B cell (primary cell): Measurements from ENCODE around the gene APOOL. TPM values are rescaled to one million over a fixed set of nuclear protein-coding genes. Genes with fewer than 3 reads are reported as not detected.
"Not testable (repeated sequence)": the region's sequence is repeated elsewhere in the genome, so short reads cannot be mapped to it uniquely, and the experiment has no call there.

Source experiments
- ATAC-seq: fragments of 200-7000 bp; cut with Tn5 transposase; one replicate; pipeline ENCODE4 v1.10.0; 2021; ENCODE audit warnings: low read depth, mild to moderate bottlenecking, moderate number of reproducible peaks, moderate library complexity
- CTCF ChIA-PET: fragments of 350-600 bp; sonication (Branson Sonifier 250); formaldehyde crosslinking; loops from one replicate; lab custom pipeline; 2021; ENCODE audit warnings: antibody characterized with exemption, inconsistent platforms; lab: Charles Lee
- POLR2A ChIA-PET: fragments of 350-600 bp; sonication (Branson Sonifier 250); formaldehyde crosslinking; loops from one replicate; lab custom pipeline; 2021; ENCODE audit warnings: antibody characterized with exemption; lab: Charles Lee
- DNase-seq: peaks from one replicate; pipeline ENCODE4 v3.0.0; 2013
- H2AFZ ChIP-seq: 2 replicates; pipeline ENCODE4 v1.6.1; 2012; ENCODE audit warnings: mild to moderate bottlenecking, low read depth, low read length; ENCODE audit not compliant: insufficient read depth, poor library complexity, severe bottlenecking
- H3K27ac ChIP-seq, 2 donors: 1 replicate in 1 of 2; 2 replicates in 1 of 2; pipeline ENCODE4 v1.5.1; 2012 to 2013; ENCODE audit warnings: low read length in 2 of 2, mild to moderate bottlenecking in 2 of 2, moderate library complexity in 1 of 2
- H3K27me3 ChIP-seq, 4 experiments: fragments of 200-600 bp in 1 of 4; sonication (generic) in 1 of 4; replicated peaks in 1 of 4; 1 replicate in 2 of 4; 2 replicates in 2 of 4; pipeline versions ENCODE4 v1.6.1 to v1.7.0; 2013 to 2016; ENCODE audit warnings: low read length in 3 of 4, mild to moderate bottlenecking in 2 of 4, mixed read lengths in 1 of 4, moderate library complexity in 1 of 4; ENCODE audit not compliant: insufficient read depth in 4 of 4, control insufficient read depth in 3 of 4; ENCODE audit errors: control extremely low read depth in 1 of 4
- H3K36me3 ChIP-seq, 2 experiments: replicated peaks in 1 of 2; 1 replicate in 1 of 2; 2 replicates in 1 of 2; pipeline versions ENCODE4 v1.6.1 to v1.7.1; 2013; ENCODE audit warnings: low read length in 1 of 2; ENCODE audit not compliant: insufficient read depth in 2 of 2, control insufficient read depth in 1 of 2; ENCODE audit errors: control extremely low read depth in 1 of 2, extremely low read depth in 1 of 2
- H3K4me1 ChIP-seq, 2 donors: fragments of 200-600 bp in 1 of 2; sonication (generic) in 1 of 2; 1 replicate in 1 of 2; 2 replicates in 1 of 2; pipeline versions ENCODE4 v1.5.1 to v1.6.1; 2013 to 2017; ENCODE audit warnings: low read length in 2 of 2; ENCODE audit not compliant: control insufficient read depth in 2 of 2, insufficient read depth in 2 of 2
- H3K4me2 ChIP-seq: replicated peaks from 2 replicates; pipeline ENCODE3; 2012; ENCODE audit warnings: mild to moderate bottlenecking, low read depth, low read length; ENCODE audit not compliant: poor library complexity, severe bottlenecking
- H3K4me3 ChIP-seq, 5 experiments: fragments of 200-600 bp in 1 of 5; sonication (generic) in 1 of 5; 1 replicate in 3 of 5; 2 replicates in 2 of 5; pipeline versions ENCODE4 v1.5.1 to v1.7.0; 2011 to 2016; ENCODE audit warnings: low read length in 4 of 5, mild to moderate bottlenecking in 4 of 5, low read depth in 2 of 5, control low read depth in 1 of 5, moderate library complexity in 1 of 5; ENCODE audit not compliant: insufficient read depth in 1 of 5; ENCODE audit errors: control extremely low read depth in 1 of 5, extremely low read depth in 1 of 5
- H3K79me2 ChIP-seq: fragments of 200-600 bp; sonication (generic); one replicate; pipeline ENCODE4 v1.6.0; 2016; ENCODE audit warnings: low read length; ENCODE audit not compliant: control insufficient read depth, insufficient read depth
- H3K9ac ChIP-seq: fragments of 200-600 bp; sonication (generic); 2 replicates; pipeline ENCODE4 v1.6.1; 2017; ENCODE audit warnings: mild to moderate bottlenecking, low read length, moderate library complexity
- H3K9me3 ChIP-seq, 3 donors: one replicate each; pipeline versions ENCODE4 v1.6.1 to v1.7.1; 2013; ENCODE audit warnings: low read length in 2 of 3; ENCODE audit not compliant: control insufficient read depth in 2 of 3, insufficient read depth in 1 of 3; ENCODE audit errors: control extremely low read depth in 1 of 3
- H4K20me1 ChIP-seq: 2 replicates; pipeline ENCODE4 v1.6.0; 2012; ENCODE audit warnings: mild to moderate bottlenecking, low read length; ENCODE audit not compliant: insufficient read depth, control insufficient read depth, poor library complexity, severe bottlenecking
- H3K27ac Mint-ChIP-seq: one replicate; pipeline ENCODE4 v1.8.0; 2021; ENCODE audit warnings: mixed read lengths
- H3K27me3 Mint-ChIP-seq: one replicate; pipeline ENCODE4 v1.8.0; 2021; ENCODE audit warnings: mixed read lengths
- H3K4me1 Mint-ChIP-seq: one replicate; pipeline ENCODE4 v1.8.0; 2021; ENCODE audit warnings: mixed read lengths
- H3K4me3 Mint-ChIP-seq: one replicate; pipeline ENCODE4 v1.8.0; 2021; ENCODE audit warnings: mixed read lengths
- H3K9me3 Mint-ChIP-seq: one replicate; pipeline ENCODE4 v1.8.0; 2022; ENCODE audit warnings: mixed read lengths; ENCODE audit not compliant: insufficient read depth
- CTCF ChIP-seq: fragments of 200-600 bp; IDR thresholded peaks from one replicate; pipeline ENCODE4 v1.8.0; 2022; ENCODE audit warnings: antibody characterized with exemption, mild to moderate bottlenecking
- EZH2 ChIP-seq: IDR thresholded peaks from 2 replicates; pipeline ENCODE4 v1.6.1; 2012; ENCODE audit warnings: borderline replicate concordance, low read depth, mild to moderate bottlenecking, moderate library complexity, low read length; ENCODE audit not compliant: insufficient read depth, poor library complexity, severe bottlenecking
- WGBS: methylation state at CpG from one replicate; pipeline ENCODE4 v1.1.5; 2013; ENCODE audit warnings: missing lambda C conversion rate; ENCODE audit not compliant: insufficient coverage; 5-methylcytosine and 5-hydroxymethylcytosine counted together
- intact Hi-C: fragments of 100-400 bp; cut with micrococcal nuclease; formaldehyde crosslinking; loops from one replicate; pipeline ENCODE4 v1.10.0; 2022
- polyA plus RNA-seq: library from polyadenylated mRNA; depleted of rRNA; stranded (reverse); fragments of >200 nt; gene quantifications from 2 replicates; pipeline ENCODE4 v1.2.3, GENCODE V29; 2012
- total RNA-seq, 2 donors: library from RNA; stranded (reverse); fragments of 120-200 nt in 1 of 2; gene quantifications; 1 replicate in 1 of 2; 2 replicates in 1 of 2; pipeline versions ENCODE4 v1.2.3 to v1.2.4, GENCODE V29; 2013 to 2022

APOOL gene
- total and polyA plus RNA-seq, 2 donors (not counting 1 experiment from before 2014, with no cell fraction given) = 1.8 to 9.7 TPM

- Histone ChIP-seq H3K27me3 (no peaks in the 10 kb centered on the region), H3K79me2 (no peaks in the 10 kb centered on the region), H3K4me3 (no peak overlapping the region), H3K36me3 (no peaks in the 10 kb centered on the region), H3K4me2 (no peak overlapping the region), H3K27ac (no peak overlapping the region), H4K20me1 (no peaks in the 10 kb centered on the region), H3K9ac (no peak overlapping the region), H2AFZ (no peak overlapping the region), H3K4me1 (no peaks in the 10 kb centered on the region), H3K9me3 (no peaks in the 10 kb centered on the region)
- no peaks in the 10 kb centered on the region for H3K9me3 Mint-ChIP-seq
- intact Hi-C loops = no loop called here
- H3K4me3 Mint-ChIP-seq = no peak overlapping the region
- WGBS = 89% methylated on average over 6 of the region's 19 CpGs
- no peaks in the 10 kb centered on the region for H3K27me3 Mint-ChIP-seq
- no peak for DNase-seq
- no peak for TF ChIP-seq EZH2
- no peak for TF ChIP-seq CTCF
- CTCF ChIA-PET = no interaction called here
- POLR2A ChIA-PET = no interaction called here
- no peak for ATAC-seq
- no peaks in the 10 kb centered on the region for H3K4me1 Mint-ChIP-seq
- H3K27ac Mint-ChIP-seq = no peak overlapping the region
These were observed 28.9 kb upstream of the APOOL start for GRCh38 chrX:84974803-84975202.

- H3K79me2 ChIP-seq, H3K4me1 ChIP-seq, H3K27ac ChIP-seq, H3K9me3 ChIP-seq, H3K4me3 ChIP-seq, H3K27ac Mint-ChIP-seq, POLR2A ChIA-PET, H4K20me1 ChIP-seq, H2AFZ ChIP-seq, H3K4me2 ChIP-seq, H3K4me1 Mint-ChIP-seq, DNase-seq, H3K27me3 ChIP-seq, H3K36me3 ChIP-seq, intact Hi-C loops, H3K9ac ChIP-seq, ATAC-seq, H3K4me3 Mint-ChIP-seq, H3K27me3 Mint-ChIP-seq, H3K9me3 Mint-ChIP-seq, CTCF ChIA-PET: not testable (repeated sequence)
- WGBS = 100% methylated on average over 2 of the region's 5 CpGs
These were observed 11.9 kb upstream of the APOOL start for GRCh38 chrX:84991739-84992138.
